ENCODE results near the gene UNC5CL.

Gene UNC5CL

GRCh38 chr6:41046084-41046483 lies 7.1 kb upstream of the UNC5CL start:
- no peak for DNase-seq (ENCODE audit: low read depth)
- no peak overlapping the region for H3K4me3 ChIP-seq (ENCODE audit: low read length)
- no peak for TF ChIP-seq CTCF (conservative IDR thresholded peaks at IDR 0.05; ENCODE audit: low read depth, low read length)

- no peak for TF ChIP-seq CTCF (conservative IDR thresholded peaks at IDR 0.05; ENCODE audit: low read depth, low read length)
- H3K4me3 ChIP-seq (ENCODE audit: low read length): no peak overlapping the region
- DNase-seq (ENCODE audit: low read depth): no peak
These were observed 6.6 kb upstream of the UNC5CL start for GRCh38 chr6:41045664-41046063.

DNA sequence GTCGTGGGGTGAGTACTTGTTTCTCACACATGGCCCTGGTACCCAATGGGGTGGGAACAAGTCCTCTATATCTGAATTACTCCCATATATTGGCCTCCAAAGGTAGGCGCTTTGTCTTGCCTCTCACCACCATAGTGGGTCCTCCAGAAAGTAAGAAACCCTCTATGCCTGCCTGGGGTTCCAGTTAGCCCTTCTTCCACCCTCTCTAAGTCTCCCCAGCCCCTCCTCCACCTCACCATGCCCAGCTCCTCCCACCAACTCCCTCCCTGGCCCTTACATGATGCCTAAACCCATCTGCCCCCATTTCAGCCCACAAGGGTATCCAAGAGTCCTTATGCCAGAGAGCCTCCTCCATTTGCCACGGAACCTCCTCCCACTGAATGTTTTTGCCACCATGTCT lies 4.1 kb upstream of the UNC5CL start:
- no peak for TF ChIP-seq CTCF (conservative IDR thresholded peaks at IDR 0.05; ENCODE audit: low read depth, low read length)
- DNase-seq (ENCODE audit: low read depth): no peak
- no peak overlapping the region for H3K4me3 ChIP-seq (ENCODE audit: low read length)

GRCh38 chr6:41042226-41043055 lies 3.4 kb upstream of the UNC5CL start, which contains the start of gene TSPO2:
TSS of gene TSPO2 (plus strand) at chr6:41042467. CDS start at chr6:41042986, 519 bp downstream.
- DNase-seq (ENCODE audit: low read depth): no peak
- no peak for TF ChIP-seq CTCF (conservative IDR thresholded peaks at IDR 0.05; ENCODE audit: low read depth, low read length)
- H3K4me3 ChIP-seq (ENCODE audit: low read length): no peak within 1 kb of the TSS

- H3K4me3 ChIP-seq (ENCODE audit: low read length): no peak overlapping the region
- no peak for TF ChIP-seq CTCF (conservative IDR thresholded peaks at IDR 0.05; ENCODE audit: low read depth, low read length)
- DNase-seq (ENCODE audit: low read depth): no peak
These were observed 2.0 kb upstream of the UNC5CL start for GRCh38 chr6:41040940-41041536.

DNA sequence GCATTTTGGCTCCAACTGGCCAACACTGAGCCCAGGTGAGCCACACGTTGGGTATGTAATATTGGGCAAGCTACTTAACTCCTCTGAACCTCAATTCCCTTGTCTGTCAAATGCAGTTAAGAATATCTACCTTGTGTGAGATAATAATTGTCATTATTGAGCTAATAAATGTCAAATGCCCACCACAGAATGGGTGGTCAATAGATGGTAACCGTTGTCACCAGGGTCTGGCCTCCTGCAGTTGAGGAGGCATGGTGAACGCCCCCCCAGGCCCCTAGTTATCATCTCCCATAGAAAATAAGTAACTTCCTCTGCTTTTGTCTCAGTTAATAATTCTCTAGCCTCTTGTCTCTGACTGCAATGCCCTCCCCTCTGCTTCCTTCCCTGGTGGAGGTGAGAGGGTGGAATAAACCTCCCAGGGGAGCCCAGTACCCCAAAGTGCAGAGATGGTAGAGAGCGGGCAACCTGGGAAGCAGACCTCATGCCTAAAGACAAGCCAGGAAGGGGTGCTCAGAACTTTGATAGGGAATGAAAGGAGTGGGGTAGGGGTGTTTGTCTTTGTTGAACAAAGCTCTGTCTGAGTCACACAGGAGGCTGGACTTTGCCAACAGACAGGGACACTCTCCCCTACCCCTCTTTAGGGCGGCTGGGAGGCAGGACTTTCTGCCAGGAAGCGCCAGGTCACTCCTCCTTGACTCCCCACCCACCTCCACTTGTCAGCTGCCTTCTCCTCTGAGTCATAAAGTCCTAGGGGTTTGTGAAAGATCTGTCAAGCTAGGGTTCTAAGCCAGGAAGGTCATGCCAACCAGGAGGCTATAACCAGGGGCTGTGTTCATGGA lies 1.3 kb upstream of the UNC5CL start:
- no peak overlapping the region for H3K4me3 ChIP-seq (ENCODE audit: low read length)
- no peak for TF ChIP-seq CTCF (conservative IDR thresholded peaks at IDR 0.05; ENCODE audit: low read depth, low read length)
- no peak for DNase-seq (ENCODE audit: low read depth)

All from retinal pigment epithelial cell (primary cell).